IMR-90 (cell line): ENCODE data around the gene OR52J3. TPM values are rescaled to one million over a fixed set of nuclear protein-coding genes. Genes with fewer than 3 reads are reported as not detected.
A peak's percentile ranks its signal among the peaks of the same experiment; 100 is the strongest.

ENCODE experiments used
- ATAC-seq: fragments of 200-7000 bp; cut with Tn5 transposase; 2 replicates; pipeline ENCODE4 v1.9.1; 2020; ENCODE audit warnings: low read depth, mild to moderate bottlenecking, moderate library complexity
- BruUV-seq: library from RNA; stranded (reverse); fragments of 400-500 nt; replicated peaks from 2 replicates; lab custom pipeline; 2021; lab: Mats Ljungman, UMichigan
- CTCF ChIA-PET: fragments of 300-600 bp; formaldehyde crosslinking; extraction: SDS; loops from one replicate; lab custom pipeline; 2021; ENCODE audit warnings: antibody characterized with exemption; lab: Yijun Ruan, JAX
- POLR2A ChIA-PET: fragments of 300-600 bp; sonication (Branson Sonifier 250); formaldehyde crosslinking; loops from one replicate; lab custom pipeline; 2022; ENCODE audit warnings: antibody characterized with exemption; ENCODE audit not compliant: unreplicated experiment; lab: Charles Lee
- DNase-seq: peaks from one replicate; pipeline ENCODE4 v3.0.0; 2013
- H2AFZ ChIP-seq: replicated peaks from 2 replicates; pipeline ENCODE3; 2013; ENCODE audit warnings: low read length, mild to moderate bottlenecking; ENCODE audit not compliant: poor library complexity
- H2AK5ac ChIP-seq: 2 replicates; pipeline ENCODE4 v1.6.1; 2013; ENCODE audit warnings: low read depth, low read length, inconsistent platforms
- H2AK9ac ChIP-seq: replicated peaks from 2 replicates; pipeline ENCODE3; 2013; ENCODE audit warnings: mild to moderate bottlenecking, low read depth, low read length, moderate library complexity; ENCODE audit not compliant: poor library complexity
- H2BK120ac ChIP-seq: 2 replicates; pipeline ENCODE4 v1.6.1; 2013; ENCODE audit warnings: low read depth, low read length, inconsistent platforms
- H2BK15ac ChIP-seq: 3 replicates; pipeline ENCODE4 v1.6.1; 2013; ENCODE audit warnings: low read depth, low read length, inconsistent platforms
- H2BK20ac ChIP-seq: 2 replicates; pipeline ENCODE4 v1.6.1; 2013; ENCODE audit warnings: low read depth, mild to moderate bottlenecking, inconsistent platforms, low read length, moderate library complexity
- H2BK5ac ChIP-seq: 2 replicates; pipeline ENCODE4 v1.6.1; 2013; ENCODE audit warnings: mild to moderate bottlenecking, low read depth, low read length, inconsistent platforms; ENCODE audit not compliant: poor library complexity, severe bottlenecking
- H3K14ac ChIP-seq: replicated peaks from 2 replicates; pipeline ENCODE4 v1.6.1; 2013; ENCODE audit warnings: low read depth, low read length, inconsistent platforms
- H3K18ac ChIP-seq: 2 replicates; pipeline ENCODE4 v1.6.1; 2013; ENCODE audit warnings: low read depth, low read length, control low read depth
- H3K23ac ChIP-seq: 2 replicates; pipeline ENCODE4 v1.6.1; 2013; ENCODE audit warnings: low read depth, low read length, inconsistent platforms
- H3K27ac ChIP-seq: 2 replicates; pipeline ENCODE4 v1.5.1; 2013; ENCODE audit warnings: mild to moderate bottlenecking, control low read depth, low read length; ENCODE audit not compliant: insufficient read depth
- H3K27me3 ChIP-seq: 2 replicates; pipeline ENCODE4 v1.6.1; 2013; ENCODE audit warnings: low read length; ENCODE audit not compliant: control insufficient read depth, insufficient read depth
- H3K36me3 ChIP-seq: 2 replicates; pipeline ENCODE4 v1.6.1; 2013; ENCODE audit warnings: low read length, mixed read lengths; ENCODE audit not compliant: control insufficient read depth, insufficient read depth
- H3K4ac ChIP-seq: 2 replicates; pipeline ENCODE4 v1.6.1; 2013; ENCODE audit warnings: low read depth, low read length, inconsistent platforms
- H3K4me1 ChIP-seq: 2 replicates; pipeline ENCODE4 v1.6.1; 2013; ENCODE audit warnings: low read length, mixed read lengths; ENCODE audit not compliant: control insufficient read depth, insufficient read depth
- H3K4me2 ChIP-seq: 2 replicates; pipeline ENCODE4 v1.6.1; 2013; ENCODE audit warnings: low read depth, mild to moderate bottlenecking, control low read depth, low read length, moderate library complexity
- H3K4me3 ChIP-seq: 2 replicates; pipeline ENCODE4 v1.5.1; 2013; ENCODE audit warnings: low read depth, mild to moderate bottlenecking, control low read depth, low read length, moderate library complexity; ENCODE audit not compliant: insufficient read depth
- H3K56ac ChIP-seq: 2 replicates; pipeline ENCODE4 v1.6.1; 2013; ENCODE audit warnings: low read length, inconsistent platforms; ENCODE audit not compliant: insufficient read depth; ENCODE audit errors: extremely low read depth
- H3K79me1 ChIP-seq, 2 experiments: 2 replicates each; pipeline ENCODE4 v1.6.1; 2013; ENCODE audit warnings: low read length in 2 of 2, inconsistent platforms in 1 of 2, low read depth in 1 of 2
- H3K9ac ChIP-seq: 2 replicates; pipeline ENCODE4 v1.6.1; 2013; ENCODE audit warnings: low read depth, low read length, control low read depth
- H3K9me1 ChIP-seq: 2 replicates; pipeline ENCODE4 v1.6.1; 2013; ENCODE audit warnings: low read length, inconsistent platforms; ENCODE audit not compliant: insufficient read depth
- H3K9me3 ChIP-seq: 2 replicates; pipeline ENCODE4 v1.6.1; 2013; ENCODE audit warnings: low read length; ENCODE audit not compliant: control insufficient read depth, insufficient read depth
- H4K20me1 ChIP-seq: 2 replicates; pipeline ENCODE4 v1.6.1; 2013; ENCODE audit warnings: low read length, inconsistent platforms; ENCODE audit not compliant: insufficient read depth
- H4K5ac ChIP-seq: 2 replicates; pipeline ENCODE4 v1.6.1; 2013; ENCODE audit warnings: mild to moderate bottlenecking, low read depth, low read length, control low read depth
- H4K8ac ChIP-seq, 2 experiments: 2 replicates each; pipeline ENCODE4 v1.6.1; 2013; ENCODE audit warnings: low read depth in 2 of 2, low read length in 2 of 2, control low read depth in 1 of 2, inconsistent platforms in 1 of 2
- H4K91ac ChIP-seq: 2 replicates; pipeline ENCODE4 v1.6.1; 2013; ENCODE audit warnings: low read depth, low read length, inconsistent platforms; ENCODE audit not compliant: insufficient read depth
- BHLHE40 ChIP-seq: fragments of 150-350 bp; IDR thresholded peaks from 2 replicates; pipeline ENCODE4 v1.6.1; 2016; ENCODE audit warnings: mild to moderate bottlenecking, low read depth, low read length
- CTCF ChIP-seq: conservative IDR thresholded peaks from 2 replicates; pipeline ENCODE4 v1.5.1; 2012; ENCODE audit warnings: mild to moderate bottlenecking, low read depth, low read length, improper control_type of control experiment
- FOS ChIP-seq: fragments of 150-350 bp; IDR thresholded peaks from 2 replicates; pipeline ENCODE4 v1.6.1; 2016; ENCODE audit warnings: low read depth, low read length
- MAFK ChIP-seq: IDR thresholded peaks from 2 replicates; pipeline ENCODE4 v1.6.1; 2012; ENCODE audit warnings: low read depth, low read length, improper control_type of control experiment
- MAZ ChIP-seq: IDR thresholded peaks from 2 replicates; pipeline ENCODE4 v1.6.1; 2012; ENCODE audit warnings: low read depth, mild to moderate bottlenecking, low read length, improper control_type of control experiment, moderate library complexity, borderline replicate concordance
- NFE2L2 ChIP-seq: fragments of 150-350 bp; IDR thresholded peaks from 2 replicates; pipeline ENCODE4 v1.6.1; 2016; ENCODE audit warnings: low read depth, mild to moderate bottlenecking, low read length
- RAD21 ChIP-seq: IDR thresholded peaks from 2 replicates; pipeline ENCODE4 v1.6.1; 2012; ENCODE audit warnings: low read length, improper control_type of control experiment
- RFX5 ChIP-seq: IDR thresholded peaks from 2 replicates; pipeline ENCODE4 v1.8.0; 2012; ENCODE audit warnings: low read depth, mild to moderate bottlenecking, low read length, moderate library complexity
- SMC3 ChIP-seq: fragments of 150-350 bp; IDR thresholded peaks from 2 replicates; pipeline ENCODE4 v1.6.1; 2016; ENCODE audit warnings: low read depth, mild to moderate bottlenecking, antibody characterized with exemption, low read length, moderate library complexity
- USF2 ChIP-seq: fragments of 150-350 bp; IDR thresholded peaks from 2 replicates; pipeline ENCODE4 v1.6.1; 2017; ENCODE audit warnings: mild to moderate bottlenecking, antibody characterized with exemption, low read length, low read depth
- WGBS, 2 experiments: methylation state at CpG; one replicate each; pipeline versions ENCODE4 v1.1.5 to v1.1.7; 2013; ENCODE audit warnings: missing lambda C conversion rate in 2 of 2; ENCODE audit not compliant: insufficient read length in 1 of 2; ENCODE audit errors: extremely low coverage in 2 of 2; 5-methylcytosine and 5-hydroxymethylcytosine counted together
- dilution Hi-C: fragments of 300-500 bp; cut with HindIII; formaldehyde crosslinking; loops from one replicate; pipeline ENCODE4 v1.14.3; 2018; ENCODE audit warnings: low sequenced_read_pairs; ENCODE audit not compliant: unreplicated experiment
- in situ Hi-C: fragments of 300-500 bp; cut with MboI; formaldehyde crosslinking; loops from 3 replicates; pipeline ENCODE4 v1.14.3; 2019; ENCODE audit warnings: low sequenced_read_pairs, inconsistent platforms, mixed read lengths
- intact Hi-C: fragments of 100-400 bp; cut with micrococcal nuclease; formaldehyde crosslinking; loops from 2 replicates; pipeline ENCODE4 v1.10.0; 2022
- polyA plus RNA-seq, 3 experiments: library from polyadenylated mRNA; depleted of rRNA; stranded (reverse); fragments of >200 nt; gene quantifications; 2 replicates each; pipeline ENCODE4 v1.2.3, GENCODE V29; 2012; ENCODE audit warnings: low replicate concordance in 1 of 3
- total RNA-seq: library from RNA; depleted of rRNA; stranded (reverse); fragments of >200 nt; gene quantifications from 2 replicates; pipeline ENCODE4 v1.2.3, GENCODE V29; 2012

The OR52J3 gene
- total and polyA plus RNA-seq, 2 of the 4 experiments (the other 2 are of a cell fraction), result not detected

GRCh38 chr11:5004424-5005274, 41.7 kb upstream of the OR52J3 start:
- no peak overlapping the region for H4K5ac ChIP-seq
- dilution Hi-C loops, result no loop called here
- H2BK120ac ChIP-seq, result no peak overlapping the region
- no peaks in the 10 kb centered on the region for H3K9me3 ChIP-seq
- H3K14ac ChIP-seq, result no peak overlapping the region
- no peak overlapping the region for H2BK20ac ChIP-seq
- ATAC-seq, result peak; percentile 73
- no peak overlapping the region for H3K56ac ChIP-seq
- no peaks in the 10 kb centered on the region for H3K9me1 ChIP-seq
- no peak overlapping the region for H2AK5ac ChIP-seq
- no peak overlapping the region for H4K91ac ChIP-seq
- TF ChIP-seq SMC3, result peak; percentile 84
- no peak for TF ChIP-seq USF2
- no peak for TF ChIP-seq MAFK
- TF ChIP-seq RFX5, result no peak
- TF ChIP-seq RAD21, result peak; percentile 80
- TF ChIP-seq BHLHE40, result no peak
- peak; percentile 78 for TF ChIP-seq CTCF
- TF ChIP-seq NFE2L2, result no peak
- TF ChIP-seq FOS, result no peak
- no peak for TF ChIP-seq MAZ
- H3K79me1 ChIP-seq, result no peaks in the 10 kb centered on the region
- H2BK15ac ChIP-seq, result no peak overlapping the region
- no peaks in the 10 kb centered on the region for H4K20me1 ChIP-seq
- no TSS peak for BruUV-seq
- H3K4me2 ChIP-seq, result no peak overlapping the region
- H3K27me3 ChIP-seq, result no peaks in the 10 kb centered on the region; the same call in 1 of the 2 replicates
- ChIA-PET CTCF (interaction anchor here (1.0 kb wide), 2 partner anchors 368 to 817 kb away, joined by 3 to 5 read pairs; partner anchors contain the start of gene OR51D1), POLR2A (no interaction called here)
- intact Hi-C loops, result loop anchor here (1.0 to 10.0 kb wide), 5 partner anchors 180 to 818 kb away; partner anchors contain the start of genes OR51D1, OR51F2 and OR51M1
- H3K4me1 ChIP-seq, result no peaks in the 10 kb centered on the region
- no peak overlapping the region for H3K23ac ChIP-seq
- no peak overlapping the region for H2BK5ac ChIP-seq
- no peak overlapping the region for H3K9ac ChIP-seq
- H3K27ac ChIP-seq, result no peak overlapping the region
- no peak overlapping the region for H3K18ac ChIP-seq
- H3K36me3 ChIP-seq, result no peaks in the 10 kb centered on the region
- in situ Hi-C loops, result no loop called here
- H2AK9ac ChIP-seq, result no peak overlapping the region
- 44% methylated on average over 3 of the region's 6 CpGs; no CpG with 5 or more reads in 1 of the 2 experiments for WGBS, 2 experiments
- H4K8ac ChIP-seq, result no peak overlapping the region
- DNase-seq, result peak; percentile 61
- no peak overlapping the region for H2AFZ ChIP-seq
- no peak overlapping the region for H3K4ac ChIP-seq
- no peak overlapping the region for H3K4me3 ChIP-seq
